Measurements from ENCODE around the gene PDXDC1. TPM values are rescaled to one million over a fixed set of nuclear protein-coding genes. Genes with fewer than 3 reads are reported as not detected.
A peak's percentile ranks its signal among the peaks of the same experiment; 100 is the strongest.
"Not testable (repeated sequence)": the region's sequence is repeated elsewhere in the genome, so short reads cannot be mapped to it uniquely, and the experiment has no call there.

Gene PDXDC1
- total RNA-seq, 1 experiment from 2014 or later: 58.4 TPM

DNA sequence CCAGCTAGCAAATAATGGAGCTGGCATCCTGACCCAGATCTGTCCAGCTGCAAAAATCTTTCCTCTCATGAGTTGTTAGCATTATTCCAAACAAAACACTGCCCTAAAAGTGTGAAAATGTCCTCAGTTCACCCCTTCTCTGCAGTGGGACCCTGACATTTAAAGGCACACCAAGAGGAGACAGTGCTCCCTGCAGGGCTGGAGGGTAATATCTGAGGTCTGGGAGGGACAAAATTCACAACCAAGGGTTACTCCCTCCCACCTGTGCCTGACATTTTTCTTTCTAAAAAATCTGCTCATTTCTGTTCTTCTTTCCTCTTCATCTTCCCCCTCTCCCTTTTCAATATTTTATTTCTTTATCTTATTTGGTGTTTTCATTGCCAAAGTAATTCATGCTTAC lies 191.4 kb downstream of the PDXDC1 start:
- H3K36me3 ChIP-seq (ENCODE audit: insufficient read depth, low read length); DNase-seq; H3K27ac ChIP-seq (ENCODE audit: low read length); H3K27me3 ChIP-seq (ENCODE audit: low read length); H3K9me3 ChIP-seq (ENCODE audit: low read length); H3K4me2 ChIP-seq (ENCODE audit: low read depth, low read length, poor library complexity, severe bottlenecking); H3K4me3 ChIP-seq (ENCODE audit: low read length); H3K4me1 ChIP-seq (ENCODE audit: low read length); H4K20me1 ChIP-seq (ENCODE audit: insufficient read depth, low read depth, low read length); H2AFZ ChIP-seq (ENCODE audit: low read length); H3K79me2 ChIP-seq (ENCODE audit: low read length); H3K9ac ChIP-seq (ENCODE audit: low read length); H3K9me2 ChIP-seq (replicated peaks; ENCODE audit: insufficient read depth, low read length): not testable (repeated sequence)

DNA sequence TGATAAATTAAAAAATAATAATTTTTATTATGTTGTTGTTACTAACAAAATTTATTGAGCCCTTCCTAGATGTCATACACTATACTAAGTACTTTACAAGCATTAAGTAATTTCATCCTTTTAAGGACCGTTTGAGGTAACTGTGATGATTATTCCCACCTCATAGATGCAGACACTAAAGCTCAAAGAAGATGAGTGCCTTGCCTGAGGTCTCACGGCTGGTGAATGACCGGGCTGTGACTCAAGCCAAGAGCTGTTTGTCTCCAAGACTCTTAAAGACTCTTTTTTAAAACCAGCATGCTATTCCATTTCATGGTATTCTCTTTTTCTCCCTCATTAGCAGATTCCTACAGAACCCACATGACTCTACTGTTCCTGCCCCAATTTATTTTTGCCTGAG lies 193.5 kb downstream of the PDXDC1 start:
- not testable (repeated sequence) for DNase-seq; H3K4me2 ChIP-seq (ENCODE audit: low read depth, low read length, poor library complexity, severe bottlenecking); H3K36me3 ChIP-seq (ENCODE audit: insufficient read depth, low read length); H3K27me3 ChIP-seq (ENCODE audit: low read length); H2AFZ ChIP-seq (ENCODE audit: low read length); H3K9me3 ChIP-seq (ENCODE audit: low read length); H3K9me2 ChIP-seq (replicated peaks; ENCODE audit: insufficient read depth, low read length); H3K9ac ChIP-seq (ENCODE audit: low read length); H3K4me3 ChIP-seq (ENCODE audit: low read length); H4K20me1 ChIP-seq (ENCODE audit: insufficient read depth, low read depth, low read length); H3K79me2 ChIP-seq (ENCODE audit: low read length); H3K4me1 ChIP-seq (ENCODE audit: low read length); H3K27ac ChIP-seq (ENCODE audit: low read length)

- not testable (repeated sequence) for H3K9me2 ChIP-seq (replicated peaks; ENCODE audit: insufficient read depth, low read length); H3K79me2 ChIP-seq (ENCODE audit: low read length); H3K4me2 ChIP-seq (ENCODE audit: low read depth, low read length, poor library complexity, severe bottlenecking); H3K27me3 ChIP-seq (ENCODE audit: low read length); H4K20me1 ChIP-seq (ENCODE audit: insufficient read depth, low read depth, low read length); H3K4me3 ChIP-seq (ENCODE audit: low read length); H3K36me3 ChIP-seq (ENCODE audit: insufficient read depth, low read length); H3K27ac ChIP-seq (ENCODE audit: low read length); H3K9me3 ChIP-seq (ENCODE audit: low read length); H2AFZ ChIP-seq (ENCODE audit: low read length); H3K4me1 ChIP-seq (ENCODE audit: low read length); H3K9ac ChIP-seq (ENCODE audit: low read length)
- DNase-seq: peak; percentile 33
Observed at GRCh38 chr16:15168953-15169652, 194.3 kb downstream of the PDXDC1 start.

DNA sequence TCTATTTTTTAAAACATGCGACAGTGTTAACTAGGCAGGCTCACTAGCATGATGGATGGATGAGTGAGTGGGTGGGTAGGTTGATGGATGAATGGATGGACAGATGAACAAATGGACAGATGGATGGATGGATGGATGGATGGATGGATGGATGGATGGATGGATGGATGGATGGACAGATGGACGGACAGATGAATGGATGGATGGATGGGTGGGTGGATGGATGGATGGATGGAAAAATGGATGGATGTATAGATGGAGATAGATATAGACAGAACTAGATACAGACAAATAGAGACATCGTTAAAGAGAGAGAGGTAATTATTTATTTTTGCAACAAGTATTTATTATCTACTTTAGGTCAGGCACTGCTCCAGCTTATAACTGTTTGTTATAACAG lies 205.1 kb downstream of the PDXDC1 start:
- H3K9ac ChIP-seq (ENCODE audit: low read length); H3K4me3 ChIP-seq (ENCODE audit: low read length); H3K4me1 ChIP-seq (ENCODE audit: low read length); H3K36me3 ChIP-seq (ENCODE audit: insufficient read depth, low read length); H4K20me1 ChIP-seq (ENCODE audit: insufficient read depth, low read depth, low read length); H2AFZ ChIP-seq (ENCODE audit: low read length); H3K27me3 ChIP-seq (ENCODE audit: low read length); H3K9me3 ChIP-seq (ENCODE audit: low read length); H3K4me2 ChIP-seq (ENCODE audit: low read depth, low read length, poor library complexity, severe bottlenecking); DNase-seq; H3K27ac ChIP-seq (ENCODE audit: low read length); H3K79me2 ChIP-seq (ENCODE audit: low read length); H3K9me2 ChIP-seq (replicated peaks; ENCODE audit: insufficient read depth, low read length): not testable (repeated sequence)

DNA sequence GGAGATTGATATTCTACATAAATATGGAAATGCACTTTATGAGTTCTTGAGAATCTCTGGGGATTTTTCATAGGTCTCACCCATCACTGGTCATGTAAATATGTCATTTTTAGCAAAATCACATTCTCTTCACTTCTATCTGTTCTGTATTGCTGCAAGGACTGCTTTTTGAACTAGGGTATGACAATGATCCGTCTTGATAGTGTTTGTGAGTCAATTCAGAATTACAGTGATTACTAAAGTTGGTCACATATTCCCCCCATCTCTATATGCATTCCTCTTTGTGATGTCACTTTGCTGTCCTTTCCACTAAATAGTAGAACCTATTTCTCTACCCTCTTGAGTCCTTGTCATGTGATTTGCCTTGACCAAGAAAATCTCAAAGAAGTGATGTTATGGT lies 206.1 kb downstream of the PDXDC1 start:
- H3K9me2 ChIP-seq (replicated peaks; ENCODE audit: insufficient read depth, low read length); DNase-seq; H3K4me3 ChIP-seq (ENCODE audit: low read length); H3K27ac ChIP-seq (ENCODE audit: low read length); H3K4me2 ChIP-seq (ENCODE audit: low read depth, low read length, poor library complexity, severe bottlenecking); H3K9ac ChIP-seq (ENCODE audit: low read length); H3K4me1 ChIP-seq (ENCODE audit: low read length); H4K20me1 ChIP-seq (ENCODE audit: insufficient read depth, low read depth, low read length); H3K27me3 ChIP-seq (ENCODE audit: low read length); H2AFZ ChIP-seq (ENCODE audit: low read length); H3K79me2 ChIP-seq (ENCODE audit: low read length); H3K9me3 ChIP-seq (ENCODE audit: low read length); H3K36me3 ChIP-seq (ENCODE audit: insufficient read depth, low read length): not testable (repeated sequence)

GRCh38 chr16:15184000-15184399 lies 209.2 kb downstream of the PDXDC1 start:
- not testable (repeated sequence) for H3K4me1 ChIP-seq (ENCODE audit: low read length); DNase-seq; H2AFZ ChIP-seq (ENCODE audit: low read length); H3K4me2 ChIP-seq (ENCODE audit: low read depth, low read length, poor library complexity, severe bottlenecking); H3K79me2 ChIP-seq (ENCODE audit: low read length); H3K27ac ChIP-seq (ENCODE audit: low read length); H3K9me3 ChIP-seq (ENCODE audit: low read length); H3K27me3 ChIP-seq (ENCODE audit: low read length); H3K36me3 ChIP-seq (ENCODE audit: insufficient read depth, low read length); H4K20me1 ChIP-seq (ENCODE audit: insufficient read depth, low read depth, low read length); H3K4me3 ChIP-seq (ENCODE audit: low read length); H3K9ac ChIP-seq (ENCODE audit: low read length); H3K9me2 ChIP-seq (replicated peaks; ENCODE audit: insufficient read depth, low read length)

Small RNA genes lying within 50 kb of the gene (small RNA-seq; reads per million reads assigned to genes)
- not detected for gene AC138932.4
- gene MIR1972-1: not detected
- gene MIR3180-4: not detected
- not detected for gene MIR6511A1
- not detected for gene MIR6770-1
- not detected for gene RF00019

Other genes starting within 250 kb of the PDXDC1 start
- not detected in 2 replicates for gene NPIPA2, start 232.5 kb upstream of the PDXDC1 start, total RNA-seq (2014; rRNA removed; shearing (Covaris generic); ENCODE audit: low replicate concordance)
- 45.3 and 48.8 TPM in 2 replicates for gene NOMO1, start 141.3 kb upstream of the PDXDC1 start, total RNA-seq (2014; rRNA removed; shearing (Covaris generic); ENCODE audit: low replicate concordance)
- gene NPIPA1, start 37.6 kb upstream of the PDXDC1 start, total RNA-seq (2014; rRNA removed; shearing (Covaris generic); ENCODE audit: low replicate concordance): 44.0 and 74.1 TPM in 2 replicates
- gene NTAN1, start 81.0 kb downstream of the PDXDC1 start, total RNA-seq (2014; rRNA removed; shearing (Covaris generic); ENCODE audit: low replicate concordance): 16.0 and 18.4 TPM in 2 replicates
- gene RRN3, start 119.2 kb downstream of the PDXDC1 start, total RNA-seq (2014; rRNA removed; shearing (Covaris generic); ENCODE audit: low replicate concordance): 21.7 and 36.0 TPM in 2 replicates

Data from Karpas-422 (cell line).